IPS-18a (cell line): ENCODE results near the gene VPS26B.

Experiments
- H3K27ac ChIP-seq: one replicate; pipeline ENCODE4 v1.5.1; 2013; ENCODE audit warnings: low read length
- H3K27me3 ChIP-seq: one replicate; pipeline ENCODE4 v1.6.1; 2013; ENCODE audit warnings: mild to moderate bottlenecking, low read length; ENCODE audit not compliant: control insufficient read depth, insufficient read depth
- H3K36me3 ChIP-seq: one replicate; pipeline ENCODE4 v1.6.1; 2013; ENCODE audit warnings: low read depth, low read length; ENCODE audit not compliant: control insufficient read depth
- H3K4me1 ChIP-seq: one replicate; pipeline ENCODE4 v1.6.1; 2013; ENCODE audit warnings: low read depth, low read length; ENCODE audit not compliant: control insufficient read depth
- H3K4me3 ChIP-seq: one replicate; pipeline ENCODE4 v1.5.1; 2013; ENCODE audit warnings: low read length
- H3K9ac ChIP-seq: one replicate; pipeline ENCODE4 v1.6.1; 2013; ENCODE audit warnings: mild to moderate bottlenecking, low read length, moderate library complexity
- H3K9me3 ChIP-seq: one replicate; pipeline ENCODE4 v1.6.1; 2013; ENCODE audit warnings: low read depth, low read length; ENCODE audit not compliant: control insufficient read depth

VPS26B gene

DNA sequence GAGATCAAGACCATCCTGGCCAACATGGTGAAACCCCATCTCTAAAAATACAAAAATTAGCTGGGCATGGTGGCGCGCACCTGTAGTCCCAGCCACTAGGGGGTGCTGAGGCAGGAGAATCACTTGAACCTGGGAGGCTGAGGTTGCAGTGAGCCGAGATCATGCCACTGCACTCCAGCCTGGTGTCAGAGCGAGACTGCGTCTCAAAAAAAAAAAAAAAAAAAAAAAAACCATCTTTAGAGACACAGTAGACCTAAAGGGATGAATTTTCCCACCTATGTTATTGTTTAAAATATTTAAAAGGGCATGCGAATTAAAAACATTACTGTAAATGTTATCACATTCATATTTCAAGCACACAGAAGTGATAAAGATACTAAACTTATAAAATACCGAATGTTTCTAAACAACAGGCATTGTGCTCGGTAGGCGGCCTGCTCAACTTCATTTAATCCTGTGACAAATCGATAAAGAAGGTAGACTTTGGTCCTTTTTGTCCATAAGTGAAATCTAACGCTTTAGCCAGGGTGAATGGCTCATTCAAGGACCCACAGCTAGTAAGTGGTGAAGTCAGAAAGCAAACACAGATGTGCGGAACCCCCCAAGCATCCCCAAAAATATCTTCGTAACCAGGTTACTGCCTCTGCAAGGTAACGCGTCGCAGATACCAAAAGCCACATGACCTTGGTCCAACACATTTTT, 16.8 kb upstream of the VPS26B start:
- Histone ChIP-seq H3K36me3 (peaks cover 66% of the 10 kb centered on the region), H3K9ac (no peak overlapping the region), H3K27me3 (no peaks in the 10 kb centered on the region), H3K4me3 (no peak overlapping the region), H3K4me1 (no peaks in the 10 kb centered on the region), H3K9me3 (no peaks in the 10 kb centered on the region), H3K27ac (no peak overlapping the region)

DNA sequence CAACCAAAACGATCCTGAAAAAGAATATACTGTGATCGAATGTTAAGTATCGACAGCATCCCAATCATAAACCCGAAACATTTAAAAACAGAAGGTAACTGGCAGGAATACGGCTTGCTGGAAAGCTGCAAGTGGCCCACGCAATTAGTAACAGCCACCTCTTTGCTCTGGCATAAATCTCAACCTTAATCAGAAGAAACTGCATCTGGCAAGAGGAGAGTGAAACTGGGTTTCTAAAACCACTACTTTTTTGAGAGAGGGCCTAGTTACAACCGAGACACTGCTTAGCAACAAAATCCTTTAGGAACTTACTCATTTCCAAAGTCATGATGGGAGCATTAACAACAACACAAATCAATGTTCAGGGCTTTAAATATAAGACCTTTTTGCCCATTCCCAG, 8.6 kb upstream of the VPS26B start:
- no peaks in the 10 kb centered on the region for H3K9me3 ChIP-seq
- H3K4me3 ChIP-seq: no peak overlapping the region
- no peak overlapping the region for H3K9ac ChIP-seq
- H3K4me1 ChIP-seq: no peaks in the 10 kb centered on the region
- H3K27me3 ChIP-seq: no peaks in the 10 kb centered on the region
- H3K36me3 ChIP-seq: peaks cover 55% of the 10 kb centered on the region
- no peak overlapping the region for H3K27ac ChIP-seq

DNA sequence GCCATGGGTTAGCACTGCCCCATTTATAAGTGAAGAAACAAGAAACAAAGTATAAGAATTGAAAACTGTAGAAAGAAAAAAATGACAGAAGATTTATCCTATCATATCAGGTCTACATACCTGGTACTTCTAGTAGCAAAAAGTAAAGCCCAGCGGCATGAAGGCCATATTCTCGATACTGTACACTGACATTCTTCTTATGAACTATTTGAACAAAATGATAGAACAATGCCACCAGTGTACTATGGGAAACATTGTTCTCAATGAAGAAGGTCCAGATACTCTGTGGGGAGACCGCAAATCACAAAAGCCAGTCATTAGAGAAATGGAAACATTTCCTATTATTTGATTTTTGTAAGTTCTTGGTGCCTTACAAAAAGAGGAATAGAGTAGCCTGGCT, 7.7 kb upstream of the VPS26B start:
- no peaks in the 10 kb centered on the region for H3K27me3 ChIP-seq
- peaks cover 55% of the 10 kb centered on the region for H3K36me3 ChIP-seq
- H3K4me3 ChIP-seq: no peak overlapping the region
- no peaks in the 10 kb centered on the region for H3K4me1 ChIP-seq
- no peaks in the 10 kb centered on the region for H3K9me3 ChIP-seq
- H3K27ac ChIP-seq: no peak overlapping the region
- no peak overlapping the region for H3K9ac ChIP-seq

DNA sequence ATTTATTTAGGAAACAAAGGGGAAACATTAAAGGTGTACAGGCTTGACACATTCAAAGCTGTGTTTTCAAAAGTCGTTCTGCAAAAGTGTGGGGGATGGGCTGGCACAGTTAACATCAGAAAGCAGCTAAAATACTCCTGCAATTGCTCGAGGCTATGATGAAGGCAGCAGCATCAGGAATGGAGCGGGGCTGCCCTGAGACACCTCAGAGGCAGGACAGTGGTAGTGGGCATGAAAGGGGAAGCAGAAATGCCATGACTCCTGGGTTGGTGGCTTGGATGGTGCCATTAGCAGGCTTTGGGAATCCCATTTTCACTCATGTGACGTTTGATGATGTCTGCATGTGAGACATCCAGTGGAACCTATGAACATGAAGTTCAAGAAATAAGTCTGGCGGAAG, 1.4 kb upstream of the VPS26B start:
- Histone ChIP-seq H3K27ac (no peak overlapping the region), H3K9ac (peak overlapping the region; percentile 59), H3K27me3 (peaks cover 14% of the 10 kb centered on the region)

DNA sequence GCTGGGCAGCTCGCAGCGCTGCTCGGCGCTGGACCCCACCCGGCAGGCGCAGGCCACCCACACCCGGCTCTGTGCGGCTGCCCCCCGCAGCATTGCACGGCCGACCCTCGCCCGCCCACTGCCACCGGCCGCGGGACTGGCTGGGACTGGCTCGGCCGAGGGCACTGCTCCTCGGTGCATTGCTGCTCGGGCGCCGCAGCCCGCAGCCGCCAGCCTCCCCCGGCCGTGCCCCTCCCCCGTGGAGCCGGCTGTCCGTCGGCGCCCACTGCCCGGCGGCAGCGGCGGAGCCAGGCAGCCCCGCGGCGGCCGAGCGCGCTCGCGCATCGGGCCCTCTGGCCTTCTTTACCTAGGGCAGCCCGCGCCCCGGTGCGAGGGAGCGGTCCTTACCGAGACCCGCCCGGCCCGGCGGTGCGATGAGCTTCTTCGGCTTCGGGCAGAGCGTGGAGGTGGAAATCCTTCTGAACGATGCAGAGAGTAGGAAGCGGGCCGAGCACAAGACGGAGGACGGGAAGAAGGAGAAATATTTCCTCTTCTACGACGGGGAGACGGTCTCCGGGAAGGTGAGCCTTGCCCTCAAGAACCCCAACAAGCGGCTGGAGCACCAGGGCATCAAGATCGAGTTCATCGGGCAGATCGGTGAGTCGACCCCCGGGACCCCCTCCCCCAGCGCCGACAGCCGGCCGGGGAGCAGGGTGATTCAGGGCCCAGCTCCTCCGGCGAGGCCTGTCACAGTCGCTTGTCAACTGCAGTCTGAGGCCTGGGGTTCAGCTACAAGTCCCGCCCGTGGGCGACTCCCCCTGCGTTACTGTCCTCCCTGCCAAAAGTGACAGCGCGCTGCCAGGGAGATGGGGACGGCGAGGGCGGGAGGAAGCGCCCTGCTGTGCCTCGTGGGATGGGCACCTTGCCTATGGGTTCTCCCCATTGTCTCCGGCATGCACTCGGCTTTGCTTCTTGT, 516 bp downstream of the VPS26B start:
- peaks cover 8% of the 10 kb centered on the region for H3K36me3 ChIP-seq

More for the DNA sequence above, 1.4 kb upstream of the VPS26B start:
- Histone ChIP-seq H3K9me3 (no peaks in the 10 kb centered on the region), H3K4me3 (peak overlapping the region; percentile 85), H3K4me1 (peaks cover 11% of the 10 kb centered on the region), H3K36me3 (peaks cover 24% of the 10 kb centered on the region)

DNA sequence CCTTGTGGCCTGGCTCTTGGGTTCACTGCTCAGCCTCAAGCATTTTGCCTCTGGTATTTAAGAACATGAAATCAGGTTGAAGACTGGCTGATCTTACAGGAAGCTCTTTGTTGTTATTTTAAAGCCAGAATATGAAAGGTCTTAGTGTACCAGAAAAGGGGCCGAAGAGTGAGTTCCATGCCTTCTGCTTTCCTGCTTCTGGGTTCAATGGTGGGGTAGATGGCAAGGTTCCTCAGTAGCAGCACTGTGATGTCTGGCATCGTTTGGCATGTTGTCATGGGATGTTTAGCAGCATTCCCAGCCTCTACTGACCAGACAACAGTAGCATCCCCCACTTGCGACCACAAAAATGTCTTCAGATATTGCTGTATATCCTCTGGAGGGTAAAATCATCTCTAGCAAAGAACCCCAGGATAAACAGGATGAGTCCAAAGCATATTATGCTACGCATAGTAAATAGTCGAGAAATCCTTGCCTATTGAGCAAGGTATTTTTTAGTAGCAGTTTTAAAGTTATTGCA, 2.4 kb downstream of the VPS26B start:
- Histone ChIP-seq H3K9me3 (no peaks in the 10 kb centered on the region), H3K4me3 (no peak overlapping the region), H3K36me3 (no peaks in the 10 kb centered on the region), H3K4me1 (peaks cover 11% of the 10 kb centered on the region), H3K9ac (no peak overlapping the region), H3K27me3 (peaks cover 14% of the 10 kb centered on the region), H3K27ac (no peak overlapping the region)

More for the DNA sequence above, 516 bp downstream of the VPS26B start:
- no peak overlapping the region for H3K27ac ChIP-seq
- no peaks in the 10 kb centered on the region for H3K9me3 ChIP-seq
- peak overlapping the region; percentile 14 for H3K9ac ChIP-seq
- peaks cover 14% of the 10 kb centered on the region for H3K27me3 ChIP-seq
- peak overlapping the region; percentile 85 for H3K4me3 ChIP-seq
- peaks cover 11% of the 10 kb centered on the region for H3K4me1 ChIP-seq

DNA sequence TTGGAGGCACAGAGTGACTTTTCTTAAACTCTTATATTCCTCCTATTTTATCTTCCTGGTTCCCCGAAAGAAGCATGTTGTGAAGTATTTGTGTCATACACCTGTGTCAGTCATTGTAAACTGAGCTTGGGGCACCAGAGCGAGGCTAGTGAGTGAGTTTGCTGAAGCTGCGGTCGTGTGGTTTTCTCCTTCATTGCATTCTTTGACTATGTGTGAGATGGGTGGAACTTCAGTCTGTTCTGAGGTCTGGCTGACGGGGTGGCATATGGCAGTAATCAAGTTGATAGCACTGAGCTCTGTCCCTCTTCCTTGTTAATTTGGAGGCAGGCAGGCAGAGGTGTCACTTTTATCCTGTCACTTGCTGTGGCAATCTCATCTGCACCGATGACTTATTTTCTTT, 4.2 kb downstream of the VPS26B start:
- Histone ChIP-seq H3K9ac (no peak overlapping the region), H3K9me3 (no peaks in the 10 kb centered on the region), H3K27me3 (peaks cover 14% of the 10 kb centered on the region), H3K36me3 (no peaks in the 10 kb centered on the region), H3K27ac (no peak overlapping the region), H3K4me1 (peaks cover 6% of the 10 kb centered on the region), H3K4me3 (no peak overlapping the region)

DNA sequence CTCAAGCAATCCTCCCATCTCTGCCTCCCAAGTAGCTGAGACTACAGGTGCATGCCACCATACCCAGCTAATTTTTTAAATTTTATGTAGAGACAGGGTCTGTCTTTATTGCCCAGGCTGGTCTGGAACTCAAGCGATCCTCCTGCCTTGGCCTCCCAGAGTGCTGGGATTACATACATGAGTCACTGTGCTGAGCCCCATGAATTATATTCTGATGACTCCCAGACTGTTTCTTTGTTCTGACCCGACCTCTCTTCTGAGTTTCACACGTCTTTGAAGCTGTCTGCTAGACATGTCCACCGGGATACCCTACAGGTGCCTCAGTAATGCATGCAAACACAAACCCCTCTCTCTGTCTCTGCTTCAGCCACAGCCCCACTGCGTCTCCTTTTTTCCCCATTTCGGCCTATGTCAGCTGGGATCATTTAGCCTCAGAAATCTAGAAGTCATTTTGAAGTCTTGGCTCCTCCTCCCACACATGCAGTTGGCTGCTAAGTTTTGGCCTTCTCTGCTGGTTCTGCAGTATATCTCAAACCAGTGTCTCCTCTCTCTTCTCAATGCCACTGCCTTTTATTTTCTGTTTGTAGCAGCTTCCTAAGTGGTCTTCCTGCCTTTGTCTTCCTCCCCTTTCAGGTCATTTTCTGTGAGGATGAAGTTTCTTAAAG, 4.8 kb downstream of the VPS26B start:
- no peak overlapping the region for H3K9ac ChIP-seq
- H3K9me3 ChIP-seq: no peaks in the 10 kb centered on the region
- peaks cover 14% of the 10 kb centered on the region for H3K27me3 ChIP-seq
- no peak overlapping the region for H3K4me3 ChIP-seq
- no peaks in the 10 kb centered on the region for H3K36me3 ChIP-seq
- peaks cover 6% of the 10 kb centered on the region for H3K4me1 ChIP-seq
- no peak overlapping the region for H3K27ac ChIP-seq

DNA sequence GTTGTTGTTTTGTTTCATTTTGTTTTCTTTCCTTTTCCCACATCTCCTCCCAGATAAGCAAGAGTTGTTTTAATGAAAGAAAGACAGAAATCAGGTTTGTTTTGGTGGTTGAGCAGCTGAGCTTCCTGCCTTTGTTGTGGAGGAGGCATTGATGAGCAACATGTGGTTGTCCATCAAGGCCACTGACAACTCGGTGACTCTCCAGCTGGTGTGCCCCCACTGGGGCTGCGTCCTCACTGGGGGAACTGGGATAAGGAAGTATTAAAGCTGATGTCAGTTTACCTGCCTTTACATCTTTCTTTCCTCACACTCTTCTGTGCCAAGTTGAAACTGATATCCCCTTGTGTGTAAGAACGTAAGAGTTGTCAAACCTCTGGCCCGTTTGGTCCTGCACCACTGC, 5.9 kb downstream of the VPS26B start:
- Histone ChIP-seq H3K9ac (no peak overlapping the region), H3K27me3 (peaks cover 12% of the 10 kb centered on the region), H3K9me3 (no peaks in the 10 kb centered on the region), H3K4me3 (no peak overlapping the region), H3K36me3 (no peaks in the 10 kb centered on the region), H3K4me1 (peaks cover 6% of the 10 kb centered on the region), H3K27ac (no peak overlapping the region)

DNA sequence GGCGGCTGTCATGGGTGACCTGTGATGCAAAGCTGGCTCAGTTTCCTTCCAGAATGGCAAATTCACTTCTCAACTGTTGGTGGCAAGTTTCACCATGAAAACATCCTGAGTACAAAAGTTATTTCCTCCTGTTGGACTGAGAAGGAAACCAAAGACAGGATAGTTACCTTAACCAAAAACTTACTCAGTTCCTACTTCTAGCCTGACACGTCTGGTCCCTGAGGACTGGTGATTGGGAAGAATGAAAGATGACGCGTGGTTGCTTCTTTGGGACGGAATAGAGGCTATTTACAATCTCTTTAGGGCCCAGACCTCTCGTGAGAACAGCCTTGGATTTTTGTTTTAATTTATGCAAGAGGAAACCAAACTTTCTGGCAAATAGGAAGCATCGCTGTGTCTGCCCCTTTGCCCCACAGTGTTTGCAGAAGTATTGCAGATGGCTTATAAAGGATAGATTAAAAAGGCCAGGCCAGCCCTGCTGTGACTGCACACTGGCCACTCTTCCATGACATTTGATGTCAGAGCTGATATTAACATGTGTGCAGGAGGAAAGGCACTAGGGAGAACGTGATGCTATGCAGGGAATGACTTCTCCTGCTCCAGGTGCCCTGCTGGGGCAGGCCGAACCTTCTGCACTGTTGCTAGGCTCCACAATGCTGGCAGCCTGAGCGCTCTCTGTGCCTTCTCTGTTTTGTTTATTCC, 7.6 kb downstream of the VPS26B start:
- no peak overlapping the region for H3K9ac ChIP-seq
- H3K27me3 ChIP-seq: no peaks in the 10 kb centered on the region
- no peaks in the 10 kb centered on the region for H3K36me3 ChIP-seq
- H3K4me3 ChIP-seq: no peak overlapping the region
- no peaks in the 10 kb centered on the region for H3K4me1 ChIP-seq
- H3K9me3 ChIP-seq: no peaks in the 10 kb centered on the region
- H3K27ac ChIP-seq: no peak overlapping the region

DNA sequence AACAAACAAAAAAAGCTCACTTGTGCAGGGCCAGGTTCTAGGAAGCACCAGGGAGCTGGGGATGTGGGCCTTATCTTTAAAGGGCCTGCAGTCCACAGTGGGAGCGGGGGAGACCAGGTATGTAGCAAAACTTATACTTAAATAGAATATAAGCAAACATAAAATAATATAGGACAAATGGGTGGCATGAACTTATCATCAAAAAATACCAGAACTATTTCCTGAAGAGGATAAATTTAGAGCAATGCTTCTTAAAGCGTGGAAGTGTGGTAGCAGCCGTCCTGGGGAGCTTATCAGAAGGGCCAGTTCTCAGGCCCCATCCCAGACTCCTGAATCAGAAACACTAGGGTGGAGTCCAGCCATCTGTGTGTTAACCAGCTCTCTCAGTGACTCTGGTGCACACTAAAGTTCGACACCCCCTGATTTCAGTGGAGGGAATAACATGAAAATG, 9.3 kb downstream of the VPS26B start:
- Histone ChIP-seq H3K9me3 (no peaks in the 10 kb centered on the region), H3K4me3 (no peak overlapping the region), H3K36me3 (no peaks in the 10 kb centered on the region), H3K27me3 (no peaks in the 10 kb centered on the region), H3K27ac (no peak overlapping the region), H3K4me1 (no peaks in the 10 kb centered on the region), H3K9ac (no peak overlapping the region)
